ENCODE results near the gene PBRM1. TPM values are rescaled to one million over a fixed set of nuclear protein-coding genes. Genes with fewer than 3 reads are reported as not detected.

Gene PBRM1
- polyA plus RNA-seq, 3 donors = 26.1 to 72.9 (median 38.0) TPM

DNA sequence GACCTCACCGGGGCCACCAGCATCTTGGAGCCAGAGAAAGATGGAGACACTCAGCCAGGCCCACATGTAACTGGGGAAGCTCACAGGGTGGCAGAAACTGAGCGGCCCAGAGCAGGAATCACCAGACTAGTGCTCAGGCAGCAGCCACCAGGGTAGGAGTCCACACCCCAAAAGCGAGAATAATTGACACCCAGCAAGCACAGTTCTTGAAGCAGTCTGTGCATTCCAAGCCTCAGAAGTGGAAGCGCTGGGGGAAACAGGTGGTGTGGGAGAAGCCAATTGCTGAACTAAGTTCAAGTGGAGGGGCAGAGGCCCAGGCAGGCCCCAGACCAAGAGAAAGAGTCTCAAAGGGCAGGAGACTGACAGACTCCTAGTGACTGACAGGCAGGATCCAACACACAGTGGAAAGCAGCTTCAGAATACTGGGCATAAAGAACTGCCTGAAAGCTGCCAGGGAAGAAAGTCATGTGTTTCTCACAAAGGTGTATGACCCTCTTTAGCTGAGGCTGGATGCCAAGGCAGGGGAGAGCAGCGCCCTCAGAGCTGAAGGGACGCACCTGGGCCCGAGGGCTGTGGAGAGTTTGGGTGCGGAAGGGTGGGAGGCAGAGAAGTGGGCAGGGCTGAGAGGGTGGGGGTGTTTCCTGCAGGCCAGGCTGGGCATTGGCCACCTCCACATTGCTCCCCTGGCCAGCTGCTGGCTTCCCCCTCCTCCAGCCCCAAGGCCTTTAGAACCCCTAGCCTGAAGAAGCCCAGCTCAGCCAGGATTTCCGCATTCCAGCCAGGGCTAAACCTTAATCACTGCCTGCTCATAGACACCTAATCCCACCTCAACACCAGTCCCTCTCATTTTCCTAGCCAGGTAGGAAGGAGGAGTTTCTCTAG is 159.8 kb downstream of the PBRM1 start:
- Histone ChIP-seq H3K4me2 (replicated peaks; ENCODE audit: extremely low read depth, low read length, poor library complexity, severe bottlenecking) (no peak overlapping the region), H2AFZ (ENCODE audit: insufficient read depth, low read depth, low read length, poor library complexity, severe bottlenecking) (no peak overlapping the region), H3K79me2 (ENCODE audit: insufficient read depth, low read length) (peaks cover 8% of the 10 kb centered on the region), H3K27me3 (ENCODE audit: control insufficient read depth in 2 of 2, insufficient read depth in 2 of 2, low read length in 2 of 2) (no peaks in the 10 kb centered on the region), H3K4me3 (replicated peaks in 1 of 3; ENCODE audit: low read depth in 2 of 3, low read length in 3 of 3) (no peak overlapping the region), H3K4me1 (ENCODE audit: control insufficient read depth in 1 of 2, insufficient read depth in 2 of 2, low read length in 2 of 2) (no peaks in the 10 kb centered on the region), H3K36me3 (replicated peaks in 1 of 2; ENCODE audit: control insufficient read depth in 1 of 2, insufficient read depth in 2 of 2, low read length in 2 of 2) (peaks cover 56 to 76% of the 10 kb centered on the region in 2 donors), H3K9me3 (replicated peaks in 1 of 2; ENCODE audit: control insufficient read depth in 1 of 2, insufficient read depth in 1 of 2, low read length in 2 of 2) (no peaks in the 10 kb centered on the region), H3K27ac (ENCODE audit: low read depth in 1 of 2, low read length in 2 of 2) (peak overlapping the region in 1 of 2 donors; percentile 8), H4K20me1 (ENCODE audit: insufficient read depth, low read length) (peaks cover 4% of the 10 kb centered on the region), H3K9ac (ENCODE audit: insufficient read depth, low read length, poor library complexity, severe bottlenecking) (no peak overlapping the region)
- H3K36me3 Mint-ChIP-seq = peaks cover 48 to 68% of the 10 kb centered on the region in 2 donors
- TF ChIP-seq, protein P1, sequence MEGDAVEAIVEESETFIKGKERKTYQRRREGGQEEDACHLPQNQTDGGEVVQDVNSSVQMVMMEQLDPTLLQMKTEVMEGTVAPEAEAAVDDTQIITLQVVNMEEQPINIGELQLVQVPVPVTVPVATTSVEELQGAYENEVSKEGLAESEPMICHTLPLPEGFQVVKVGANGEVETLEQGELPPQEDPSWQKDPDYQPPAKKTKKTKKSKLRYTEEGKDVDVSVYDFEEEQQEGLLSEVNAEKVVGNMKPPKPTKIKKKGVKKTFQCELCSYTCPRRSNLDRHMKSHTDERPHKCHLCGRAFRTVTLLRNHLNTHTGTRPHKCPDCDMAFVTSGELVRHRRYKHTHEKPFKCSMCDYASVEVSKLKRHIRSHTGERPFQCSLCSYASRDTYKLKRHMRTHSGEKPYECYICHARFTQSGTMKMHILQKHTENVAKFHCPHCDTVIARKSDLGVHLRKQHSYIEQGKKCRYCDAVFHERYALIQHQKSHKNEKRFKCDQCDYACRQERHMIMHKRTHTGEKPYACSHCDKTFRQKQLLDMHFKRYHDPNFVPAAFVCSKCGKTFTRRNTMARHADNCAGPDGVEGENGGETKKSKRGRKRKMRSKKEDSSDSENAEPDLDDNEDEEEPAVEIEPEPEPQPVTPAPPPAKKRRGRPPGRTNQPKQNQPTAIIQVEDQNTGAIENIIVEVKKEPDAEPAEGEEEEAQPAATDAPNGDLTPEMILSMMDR (IDR thresholded peaks at IDR 0.05) = no peak
- peak overlapping the region in 6 of 7 donors; percentile 36 to 81 (median 62) for H3K27ac Mint-ChIP-seq
- H3K4me1 Mint-ChIP-seq = peaks cover 3% of the 10 kb centered on the region
- H3K27me3 Mint-ChIP-seq (ENCODE audit: low read depth in 3 of 3) = peaks cover 0 to 2% (median 1%) of the 10 kb centered on the region in 3 donors
- H3K9me3 Mint-ChIP-seq = no peaks in the 10 kb centered on the region
- no peak for DNase-seq
- intact Hi-C loops (cut with micrococcal nuclease) = no loop called here
- H3K4me3 Mint-ChIP-seq = no peak overlapping the region
- 79% methylated on average over 7 of the region's 9 CpGs for WGBS (ENCODE audit: insufficient coverage)

DNA sequence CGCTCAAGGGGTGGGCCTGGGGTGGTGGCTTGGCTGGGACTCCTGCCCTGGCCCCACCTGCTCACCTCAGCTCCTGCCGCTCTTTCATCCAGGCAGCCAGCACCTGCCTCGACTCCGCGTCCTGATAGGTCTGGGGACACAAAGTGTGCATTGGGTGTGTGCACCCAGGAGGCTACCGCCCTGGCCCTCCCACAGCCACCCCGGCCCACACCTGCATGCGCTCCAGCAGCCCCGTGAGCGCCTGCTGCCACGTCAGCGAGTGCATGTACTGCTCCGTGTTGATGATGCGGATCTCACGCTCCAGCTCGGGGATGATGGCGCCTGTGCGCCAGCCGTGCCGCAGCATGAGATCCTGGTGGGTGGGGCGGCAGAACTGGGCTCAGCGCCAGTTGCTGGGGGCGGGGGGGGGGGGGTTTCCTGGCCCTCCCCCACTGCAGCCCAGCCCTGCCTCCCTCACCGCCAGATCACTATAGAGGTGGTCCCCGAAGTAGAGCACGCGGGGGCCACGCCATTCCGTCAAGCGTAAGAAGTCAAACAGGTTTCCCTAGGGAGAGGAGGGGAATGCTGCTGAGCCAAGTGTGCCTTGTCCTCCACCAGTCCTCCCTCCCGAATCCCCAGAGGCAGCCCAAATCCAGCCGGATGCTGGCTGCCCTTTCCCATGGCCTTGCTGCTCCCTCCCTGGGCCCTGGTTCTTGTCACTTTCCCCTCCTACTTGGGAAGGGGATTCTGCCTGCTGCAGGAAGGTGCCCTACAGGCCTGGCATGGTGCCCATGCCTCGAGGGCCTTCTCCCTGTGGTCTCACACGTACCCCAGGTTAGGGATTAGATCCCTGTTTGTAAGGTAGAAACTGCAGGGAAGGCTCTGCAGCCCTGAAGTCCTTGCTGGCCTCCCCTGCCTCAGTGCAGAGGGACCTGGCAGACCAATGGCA is 160.7 kb downstream of the PBRM1 start:
- H3K4me3 ChIP-seq (replicated peaks in 1 of 3; ENCODE audit: low read depth in 2 of 3, low read length in 3 of 3) = no peak overlapping the region
- Mint-ChIP-seq H3K4me1 (peaks cover under 1% of the 10 kb centered on the region), H3K4me3 (no peak overlapping the region), H3K36me3 (peaks cover 55 to 75% of the 10 kb centered on the region in 2 donors), H3K27ac (peak overlapping the region in 4 of 7 donors; percentile 28 to 60 (median 43)), H3K9me3 (no peaks in the 10 kb centered on the region), H3K27me3 (ENCODE audit: low read depth in 3 of 3) (peaks cover 0 to 2% (median 1%) of the 10 kb centered on the region in 3 donors)
- H3K4me2 ChIP-seq (replicated peaks; ENCODE audit: extremely low read depth, low read length, poor library complexity, severe bottlenecking) = no peak overlapping the region
- no peak for DNase-seq
- no peaks in the 10 kb centered on the region for H3K9me3 ChIP-seq (replicated peaks in 1 of 2; ENCODE audit: control insufficient read depth in 1 of 2, insufficient read depth in 1 of 2, low read length in 2 of 2)
- no peaks in the 10 kb centered on the region for H3K79me2 ChIP-seq (ENCODE audit: insufficient read depth, low read length)
- peaks cover 6% of the 10 kb centered on the region for H4K20me1 ChIP-seq (ENCODE audit: insufficient read depth, low read length)
- no peaks in the 10 kb centered on the region for H3K27me3 ChIP-seq (ENCODE audit: control insufficient read depth in 2 of 2, insufficient read depth in 2 of 2, low read length in 2 of 2)
- H3K4me1 ChIP-seq (ENCODE audit: control insufficient read depth in 1 of 2, insufficient read depth in 2 of 2, low read length in 2 of 2) = no peaks in the 10 kb centered on the region
- WGBS (ENCODE audit: insufficient coverage) = 91% methylated on average over 18 of the region's 34 CpGs
- no peak overlapping the region for H3K27ac ChIP-seq (ENCODE audit: low read depth in 1 of 2, low read length in 2 of 2)
- no peak overlapping the region for H2AFZ ChIP-seq (ENCODE audit: insufficient read depth, low read depth, low read length, poor library complexity, severe bottlenecking)
- H3K9ac ChIP-seq (ENCODE audit: insufficient read depth, low read length, poor library complexity, severe bottlenecking) = no peak overlapping the region
- peaks cover 65 to 85% of the 10 kb centered on the region in 2 donors for H3K36me3 ChIP-seq (replicated peaks in 1 of 2; ENCODE audit: control insufficient read depth in 1 of 2, insufficient read depth in 2 of 2, low read length in 2 of 2)
- TF ChIP-seq, protein P1 (IDR thresholded peaks at IDR 0.05) = no peak
- intact Hi-C loops (cut with micrococcal nuclease) = no loop called here
